PC-3 (cell line): ENCODE results near the gene ARVCF.

Source experiments
- EZH2phosphoT487 ChIP-seq: fragments of 300-600 bp; sonication (generic); IDR thresholded peaks from 2 replicates; pipeline ENCODE4 v1.6.1; 2018; ENCODE audit warnings: mild to moderate bottlenecking, antibody characterized with exemption, low read length, borderline replicate concordance
- TF ChIP-seq, protein P1 (sequence below): fragments of 300-600 bp; sonication (generic); conservative IDR thresholded peaks from 2 replicates; pipeline ENCODE4 v1.5.1; 2017; ENCODE audit warnings: antibody characterized with exemption, low read depth, mild to moderate bottlenecking, low read length

DNA sequence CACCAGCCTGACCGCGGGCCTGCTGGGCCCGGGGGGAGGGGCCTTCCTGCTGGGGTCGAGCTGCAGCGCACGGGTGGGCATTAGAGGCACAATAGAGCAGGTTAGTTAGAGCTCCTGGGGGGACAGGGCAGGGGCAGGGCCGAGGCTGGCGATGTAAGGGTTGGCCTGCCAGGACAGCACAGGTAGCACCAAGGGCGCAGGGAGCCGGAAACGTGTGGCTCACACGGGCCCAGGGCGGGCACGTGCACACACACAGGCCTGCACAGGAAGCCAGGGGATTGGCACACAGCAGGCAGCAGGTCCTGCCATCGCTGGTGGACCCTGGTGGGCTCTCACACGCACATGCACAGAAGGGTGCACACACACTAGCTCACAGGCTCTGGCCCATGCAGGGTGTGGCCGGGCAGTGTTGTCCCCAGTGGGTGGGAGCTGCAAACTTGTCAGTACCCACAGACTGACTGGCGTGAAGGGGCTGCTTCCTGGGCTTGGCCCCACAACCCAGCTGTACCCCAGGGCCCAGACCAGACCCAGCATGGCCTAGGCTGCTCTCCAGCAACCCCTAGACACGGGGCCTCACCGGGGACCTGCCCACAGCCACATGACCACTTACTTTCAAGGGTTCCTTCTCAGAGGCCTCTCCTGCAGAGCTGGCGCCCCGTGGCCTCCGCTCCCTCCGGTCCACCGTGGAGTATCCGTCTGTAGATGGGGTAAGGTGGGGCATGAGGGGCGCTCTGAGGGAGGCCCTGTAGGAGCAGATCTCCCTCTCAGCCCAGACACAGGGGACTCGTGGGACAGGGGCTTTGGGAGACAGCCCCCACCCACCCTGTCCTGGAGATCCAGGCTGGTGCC, 45.1 kb downstream of the ARVCF start:
- no peak for TF ChIP-seq EZH2phosphoT487
- TF ChIP-seq, protein P1, sequence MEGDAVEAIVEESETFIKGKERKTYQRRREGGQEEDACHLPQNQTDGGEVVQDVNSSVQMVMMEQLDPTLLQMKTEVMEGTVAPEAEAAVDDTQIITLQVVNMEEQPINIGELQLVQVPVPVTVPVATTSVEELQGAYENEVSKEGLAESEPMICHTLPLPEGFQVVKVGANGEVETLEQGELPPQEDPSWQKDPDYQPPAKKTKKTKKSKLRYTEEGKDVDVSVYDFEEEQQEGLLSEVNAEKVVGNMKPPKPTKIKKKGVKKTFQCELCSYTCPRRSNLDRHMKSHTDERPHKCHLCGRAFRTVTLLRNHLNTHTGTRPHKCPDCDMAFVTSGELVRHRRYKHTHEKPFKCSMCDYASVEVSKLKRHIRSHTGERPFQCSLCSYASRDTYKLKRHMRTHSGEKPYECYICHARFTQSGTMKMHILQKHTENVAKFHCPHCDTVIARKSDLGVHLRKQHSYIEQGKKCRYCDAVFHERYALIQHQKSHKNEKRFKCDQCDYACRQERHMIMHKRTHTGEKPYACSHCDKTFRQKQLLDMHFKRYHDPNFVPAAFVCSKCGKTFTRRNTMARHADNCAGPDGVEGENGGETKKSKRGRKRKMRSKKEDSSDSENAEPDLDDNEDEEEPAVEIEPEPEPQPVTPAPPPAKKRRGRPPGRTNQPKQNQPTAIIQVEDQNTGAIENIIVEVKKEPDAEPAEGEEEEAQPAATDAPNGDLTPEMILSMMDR = no peak
